HCT116 (cell line): ENCODE measurements around the gene BPTF. TPM values are rescaled to one million over a fixed set of nuclear protein-coding genes. Genes with fewer than 3 reads are reported as not detected.

ENCODE experiments used
- ATAC-seq: fragments of 200-7000 bp; cut with Tn5 transposase; 2 replicates; pipeline ENCODE4 v1.9.1; 2020; ENCODE audit warnings: mild to moderate bottlenecking, moderate library complexity
- BruUV-seq: library from RNA; stranded (reverse); fragments of 400-500 nt; replicated peaks from 2 replicates; lab custom pipeline; 2021; lab: Mats Ljungman, UMichigan
- CTCF ChIA-PET: fragments of 300-600 bp; sonication (Branson Sonifier 250); formaldehyde crosslinking; loops from one replicate; lab custom pipeline; 2021; ENCODE audit warnings: antibody characterized with exemption; lab: Charles Lee
- POLR2A ChIA-PET: fragments of 300-600, 350-600 bp; sonication (Branson Sonifier 250); formaldehyde crosslinking; loops from one replicate; lab custom pipeline; 2021; ENCODE audit warnings: antibody characterized with exemption; lab: Charles Lee
- RAD21 ChIA-PET, 2 experiments: fragments of 300-600 bp; sonication (Branson Sonifier 250); formaldehyde crosslinking; loops; one replicate each; lab custom pipeline; 2023; ENCODE audit warnings: low total read pairs in 2 of 2; ENCODE audit not compliant: uncharacterized antibody in 2 of 2, unreplicated experiment in 2 of 2, low non-redundant PET in 1 of 2; lab: Charles Lee
- DNase-seq: peaks from one replicate; pipeline ENCODE4 v3.0.0-alpha.2; 2010; ENCODE audit warnings: low read depth, low spot score
- H2AFZ ChIP-seq: fragments of 200-600 bp; shearing (Covaris generic), sonication (generic); 2 replicates; pipeline ENCODE4 v1.6.1; 2017; ENCODE audit warnings: low read depth, mixed run types, mixed read lengths, antibody characterized with exemption, low read length; ENCODE audit not compliant: poor library complexity, severe bottlenecking
- H3K27ac ChIP-seq: 2 replicates; pipeline ENCODE4 v1.5.1; 2012; ENCODE audit warnings: low read depth, low read length
- H3K27me3 ChIP-seq: fragments of 200-600 bp; sonication (generic); 2 replicates; pipeline ENCODE4 v1.6.1; 2016; ENCODE audit warnings: mixed run types, low read length, mixed read lengths; ENCODE audit not compliant: insufficient read depth
- H3K36me3 ChIP-seq, 2 experiments: fragments of 200-500 bp in 1 of 2; fragments of 200-600 bp in 1 of 2; sonication (Bioruptor generic) in 1 of 2; sonication (generic) in 1 of 2; 2 replicates each; pipeline versions ENCODE4 v1.5.1 to v1.6.1; 2014 to 2016; ENCODE audit warnings: low read length in 2 of 2, inconsistent platforms in 1 of 2, mixed read lengths in 1 of 2, mixed run types in 1 of 2; ENCODE audit not compliant: insufficient read depth in 2 of 2, control insufficient read depth in 1 of 2
- H3K4me1 ChIP-seq, 2 experiments: fragments of 200-600 bp in 1 of 2; sonication (generic) in 1 of 2; 2 replicates each; pipeline versions ENCODE4 v1.5.1 to v1.6.1; 2012 to 2017; ENCODE audit warnings: low read length in 2 of 2, inconsistent platforms in 1 of 2, mild to moderate bottlenecking in 1 of 2, mixed read lengths in 1 of 2, mixed run types in 1 of 2, moderate library complexity in 1 of 2; ENCODE audit not compliant: insufficient read depth in 2 of 2, control insufficient read depth in 1 of 2
- H3K4me2 ChIP-seq: fragments of 200-600 bp; sonication (generic); 2 replicates; pipeline ENCODE4 v1.6.1; 2017; ENCODE audit warnings: mixed run types, low read length, mixed read lengths
- H3K4me3 ChIP-seq, 2 experiments: fragments of 200-600 bp in 1 of 2; sonication (generic) in 1 of 2; replicated peaks in 1 of 2; 2 replicates each; pipeline ENCODE4 v1.5.1; 2011 to 2016; ENCODE audit warnings: low read length in 2 of 2, control low read depth in 1 of 2, low read depth in 1 of 2, mild to moderate bottlenecking in 1 of 2, mixed read lengths in 1 of 2, mixed run types in 1 of 2
- H3K79me2 ChIP-seq: fragments of 200-600 bp; sonication (generic); 2 replicates; pipeline ENCODE4 v1.6.1; 2017; ENCODE audit warnings: mild to moderate bottlenecking, mixed run types, low read length, moderate library complexity, mixed read lengths; ENCODE audit not compliant: insufficient read depth
- H3K9ac ChIP-seq: fragments of 200-600 bp; sonication (generic); 2 replicates; pipeline ENCODE4 v1.6.1; 2016; ENCODE audit warnings: low read length, mixed read lengths
- H3K9me2 ChIP-seq: fragments of 200-600 bp; sonication (generic), shearing (Covaris generic); 2 replicates; pipeline ENCODE4 v1.6.1; 2017; ENCODE audit warnings: mixed run types, mild to moderate bottlenecking, moderate library complexity; ENCODE audit not compliant: insufficient read depth
- H3K9me3 ChIP-seq, 2 experiments: fragments of 200-500 bp in 1 of 2; fragments of 200-600 bp in 1 of 2; sonication (Bioruptor generic) in 1 of 2; sonication (generic) in 1 of 2; 2 replicates each; pipeline ENCODE4 v1.6.1; 2014 to 2017; ENCODE audit warnings: low read length in 2 of 2, mixed read lengths in 2 of 2, inconsistent platforms in 1 of 2, low read depth in 1 of 2, mild to moderate bottlenecking in 1 of 2, mixed run types in 1 of 2, moderate library complexity in 1 of 2; ENCODE audit not compliant: control insufficient read depth in 1 of 2, insufficient read depth in 1 of 2
- H4K20me1 ChIP-seq: fragments of 200-600 bp; sonication (generic), shearing (Covaris generic); 2 replicates; pipeline ENCODE4 v1.6.1; 2017; ENCODE audit warnings: mixed run types, mild to moderate bottlenecking, moderate library complexity; ENCODE audit not compliant: insufficient read depth
- ATF3 ChIP-seq: IDR thresholded peaks from 2 replicates; pipeline ENCODE4 v1.6.1; 2012
- CBX3 ChIP-seq: IDR thresholded peaks from 2 replicates; pipeline ENCODE4 v1.6.1; 2012; ENCODE audit warnings: low read depth
- EGR1 ChIP-seq: IDR thresholded peaks from 2 replicates; pipeline ENCODE4 v1.6.1; 2012; ENCODE audit warnings: low read depth
- ELF1 ChIP-seq: IDR thresholded peaks from 2 replicates; pipeline ENCODE4 v1.6.1; 2012; ENCODE audit warnings: low read depth, borderline replicate concordance
- FOSL1 ChIP-seq: IDR thresholded peaks from 2 replicates; pipeline ENCODE4 v1.6.1; 2012; ENCODE audit warnings: low read depth
- JUND ChIP-seq: IDR thresholded peaks from 2 replicates; pipeline ENCODE4 v1.6.1; 2012
- MAX ChIP-seq: IDR thresholded peaks from 2 replicates; pipeline ENCODE4 v1.6.1; 2012
- POLR2AphosphoS5 ChIP-seq: IDR thresholded peaks from 2 replicates; pipeline ENCODE4 v1.6.1; 2011; ENCODE audit warnings: mild to moderate bottlenecking, low read depth, low read length, moderate library complexity
- REST ChIP-seq: IDR thresholded peaks from 2 replicates; pipeline ENCODE4 v1.6.1; 2012; ENCODE audit warnings: low read depth
- SIN3A ChIP-seq: IDR thresholded peaks from 2 replicates; pipeline ENCODE4 v1.6.1; 2012; ENCODE audit warnings: low read depth
- SRF ChIP-seq: IDR thresholded peaks from 2 replicates; pipeline ENCODE4 v1.6.1; 2012; ENCODE audit warnings: low read depth
- TCF7L2 ChIP-seq: IDR thresholded peaks from 2 replicates; pipeline ENCODE4 v1.7.0; 2011; ENCODE audit warnings: borderline replicate concordance, inconsistent platforms; ENCODE audit not compliant: insufficient read depth, insufficient read length; ENCODE audit errors: extremely low read depth
- ZFX ChIP-seq: fragments of 450-650 bp; IDR thresholded peaks from 2 replicates; pipeline ENCODE4 v1.6.1; 2017
- ZNF274 ChIP-seq: fragments of 200-500 bp; sonication (Bioruptor generic); IDR thresholded peaks from 2 replicates; pipeline ENCODE4 v1.6.1; 2014; ENCODE audit warnings: mild to moderate bottlenecking, low read depth, low read length, inconsistent platforms
- intact Hi-C: fragments of 100-400 bp; cut with micrococcal nuclease; formaldehyde crosslinking; loops from 2 replicates; pipeline ENCODE4 v1.10.0; 2022
- total RNA-seq: library from RNA; stranded (reverse); gene quantifications from one replicate; pipeline ENCODE4 v1.2.1, GENCODE V29; 2021; ENCODE audit not compliant: unreplicated experiment

The BPTF gene
- total RNA-seq, 1 experiment from 2014 or later, result 114 TPM

- CTCF ChIA-PET, result no interaction called here
- peak overlapping the region; percentile 96 for H3K4me2 ChIP-seq
- H3K27ac ChIP-seq, result peak overlapping the region; percentile 99
- no peaks in the 10 kb centered on the region for H3K27me3 ChIP-seq
- H4K20me1 ChIP-seq, result no peaks in the 10 kb centered on the region
- peak overlapping the region; percentile 88 for H3K9ac ChIP-seq
- peaks cover 0 to 3% of the 10 kb centered on the region in 2 experiments; a peak in 1 of 4 replicates for H3K36me3 ChIP-seq
- no peaks in the 10 kb centered on the region for H3K9me2 ChIP-seq
- H3K9me3 ChIP-seq, result no peaks in the 10 kb centered on the region
- H2AFZ ChIP-seq, result peak overlapping the region; percentile 79
- BruUV-seq, result no TSS peak
- POLR2A ChIA-PET, result no interaction called here
- H3K79me2 ChIP-seq, result peaks cover 15% of the 10 kb centered on the region
- TF ChIP-seq EGR1 (no peak), JUND (no peak), CBX3 (peak; percentile 58; the same call in 1 of the 2 replicates), SIN3A (no peak; the same call in 1 of the 2 replicates), ATF3 (no peak), ZFX (peak; percentile 96; the same call in 1 of the 2 replicates), FOSL1 (no peak), REST (no peak), ZNF274 (no peak), SRF (no peak), POLR2AphosphoS5 (no peak), MAX (peak; percentile 83), ELF1 (no peak), TCF7L2 (no peak)
- no peak for DNase-seq
- H3K4me3 ChIP-seq, result peak overlapping the region; percentile 72 to 98
- ATAC-seq, result peak; percentile 35
- H3K4me1 ChIP-seq, result peaks cover 9 to 28% of the 10 kb centered on the region in 2 experiments
- RAD21 ChIA-PET, result no interaction called here
- intact Hi-C loops, result loop anchor here (5.0 kb wide), 1 partner anchor 108 kb away; no protein-coding TSS in a partner anchor
Observed at GRCh38 chr17:67993998-67994361, 168.7 kb downstream of the BPTF start.
